HG03457 (cell line): ENCODE results near the gene ATP2B1.

Source experiments
- ATAC-seq: cut with Tn5 transposase; IDR thresholded peaks from one replicate; pipeline ENCODE4 v1.9.1; 2021; ENCODE audit warnings: moderate number of reproducible peaks; ENCODE audit not compliant: unreplicated experiment

Gene ATP2B1

GRCh38 chr12:89662623-89663022 lies 46.0 kb downstream of the ATP2B1 start:
- no peak for ATAC-seq

DNA sequence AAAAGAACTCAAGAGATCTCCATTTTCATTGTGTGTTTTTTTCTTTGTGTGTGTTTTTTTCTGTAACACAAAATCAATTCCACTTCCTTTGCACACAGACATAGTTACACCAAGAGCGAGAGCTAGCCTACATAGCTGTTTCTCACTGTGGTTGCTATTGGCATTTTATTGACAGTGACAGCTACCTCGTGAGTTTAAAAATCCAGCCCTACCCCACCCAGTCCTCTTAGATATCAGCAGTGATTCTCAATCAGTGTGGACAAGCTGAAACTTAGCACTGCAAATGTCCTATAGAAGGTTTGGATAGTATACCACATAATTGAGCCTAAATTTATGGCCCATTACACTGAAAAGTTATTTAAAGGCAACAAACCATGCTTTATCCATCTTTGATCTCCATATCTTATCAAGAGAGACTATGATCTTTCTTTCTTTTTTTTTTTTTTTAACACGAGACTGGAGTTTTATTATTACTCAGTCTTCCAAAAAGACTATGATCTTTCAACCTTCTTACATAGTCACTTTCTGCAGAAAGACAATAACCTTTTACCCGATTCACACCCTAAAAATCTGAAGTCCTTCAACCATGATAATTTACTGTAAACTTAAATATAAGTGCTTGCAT lies 46.8 kb downstream of the ATP2B1 start:
- ATAC-seq, result no peak

GRCh38 chr12:89657739-89658138 lies 50.9 kb downstream of the ATP2B1 start:
- no peak for ATAC-seq

DNA sequence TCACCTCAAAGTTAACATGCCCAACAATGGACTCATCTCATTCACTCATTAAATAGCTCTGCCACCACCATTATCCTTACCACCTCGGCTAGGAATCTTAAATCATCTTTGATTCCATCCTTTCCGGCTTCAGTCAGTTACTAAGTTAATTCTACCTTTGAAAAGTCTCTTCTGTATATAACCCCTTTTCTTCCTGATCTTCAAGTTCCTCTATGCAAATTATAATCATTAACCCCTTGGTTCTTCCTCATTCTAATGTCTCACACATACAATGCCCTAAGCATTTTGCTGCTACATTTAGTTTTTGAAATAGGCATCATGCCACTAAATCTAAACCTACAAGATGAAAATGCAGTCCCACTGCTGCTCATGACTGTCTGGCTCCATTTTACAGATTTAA lies 51.6 kb downstream of the ATP2B1 start:
- ATAC-seq, result no peak

- no peak for ATAC-seq
Observed at GRCh38 chr12:89655841-89656240, 52.8 kb downstream of the ATP2B1 start.

- no peak for ATAC-seq
Observed at GRCh38 chr12:89651192-89651591, 57.4 kb downstream of the ATP2B1 start.

GRCh38 chr12:89650239-89650638 lies 58.4 kb downstream of the ATP2B1 start:
- no peak for ATAC-seq

DNA sequence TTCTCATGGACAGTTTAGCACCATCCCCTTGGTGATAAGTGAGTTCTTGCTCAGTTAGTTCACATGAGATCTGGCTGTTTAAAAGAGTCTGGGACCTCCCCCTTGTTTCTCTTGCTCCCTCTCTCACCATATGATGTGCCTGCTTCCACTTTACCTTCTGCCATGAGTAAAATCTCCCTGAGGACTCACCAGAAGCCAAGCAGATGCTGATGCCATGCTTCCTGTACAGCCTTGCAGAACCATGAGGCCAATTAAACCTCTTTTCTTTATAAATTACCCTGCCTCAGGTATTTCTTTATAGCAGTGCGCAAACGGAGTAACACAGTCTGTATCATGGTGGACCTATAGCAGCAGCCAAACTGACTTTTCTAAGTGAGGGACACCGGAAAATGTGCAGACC lies 58.8 kb downstream of the ATP2B1 start:
- no peak for ATAC-seq

- no peak for ATAC-seq
Observed at GRCh38 chr12:89649139-89649538, 59.5 kb downstream of the ATP2B1 start.

DNA sequence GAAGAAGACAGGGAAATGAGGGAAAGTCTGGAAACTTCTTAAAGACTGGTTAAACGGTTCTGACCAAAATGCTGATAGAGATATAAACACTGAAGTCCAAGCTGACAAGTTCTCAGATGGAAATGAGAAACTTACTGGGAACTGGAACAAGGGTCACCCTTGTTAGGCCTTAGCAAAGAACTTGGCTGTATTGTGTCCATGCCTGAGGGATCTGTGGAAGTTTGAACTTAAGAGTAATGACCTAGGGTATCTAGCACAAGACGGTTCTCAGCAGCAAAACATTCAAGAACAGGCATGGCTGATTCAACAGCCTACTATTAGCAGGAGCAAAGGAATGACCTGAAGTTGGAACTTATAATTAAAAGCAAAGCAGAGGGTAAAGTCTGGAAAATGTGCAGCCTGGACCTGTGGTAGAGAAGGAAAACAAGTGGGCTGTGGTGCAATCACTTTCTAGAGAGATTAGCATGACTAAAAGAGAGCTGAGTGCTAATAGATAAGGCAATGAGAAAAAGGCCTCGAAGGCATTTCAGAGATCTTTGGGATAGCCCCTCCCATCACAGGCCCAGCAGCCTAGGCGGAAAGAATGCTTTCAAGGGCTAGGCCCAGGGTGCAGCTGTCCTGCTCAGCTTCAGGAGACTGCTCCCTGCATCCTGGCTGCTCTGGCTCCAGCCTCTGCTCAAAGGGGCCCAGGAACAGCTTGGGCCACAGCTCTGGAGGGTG lies 60.3 kb downstream of the ATP2B1 start:
- no peak for ATAC-seq

- no peak for ATAC-seq
Observed at GRCh38 chr12:89645434-89645833, 63.2 kb downstream of the ATP2B1 start.

- ATAC-seq, result no peak
Observed at GRCh38 chr12:89642959-89643358, 65.7 kb downstream of the ATP2B1 start.

DNA sequence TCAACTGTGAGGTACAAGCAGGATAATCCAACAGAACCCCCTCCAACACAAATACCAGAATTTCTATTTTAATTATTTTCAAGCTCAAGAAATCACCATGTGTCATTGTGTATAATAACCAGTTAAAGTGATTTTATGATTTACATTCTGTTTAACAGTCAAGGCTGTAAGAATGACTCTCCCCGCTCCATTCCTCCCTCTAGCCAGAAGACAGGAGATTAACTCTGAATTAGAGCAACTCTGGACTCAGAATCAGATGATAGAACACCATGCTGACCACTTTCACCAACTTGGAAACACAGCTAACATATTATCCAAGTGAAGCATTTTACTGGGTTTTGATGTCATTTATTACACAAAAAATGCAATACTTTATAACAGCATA lies 71.9 kb downstream of the ATP2B1 start:
- no peak for ATAC-seq

DNA sequence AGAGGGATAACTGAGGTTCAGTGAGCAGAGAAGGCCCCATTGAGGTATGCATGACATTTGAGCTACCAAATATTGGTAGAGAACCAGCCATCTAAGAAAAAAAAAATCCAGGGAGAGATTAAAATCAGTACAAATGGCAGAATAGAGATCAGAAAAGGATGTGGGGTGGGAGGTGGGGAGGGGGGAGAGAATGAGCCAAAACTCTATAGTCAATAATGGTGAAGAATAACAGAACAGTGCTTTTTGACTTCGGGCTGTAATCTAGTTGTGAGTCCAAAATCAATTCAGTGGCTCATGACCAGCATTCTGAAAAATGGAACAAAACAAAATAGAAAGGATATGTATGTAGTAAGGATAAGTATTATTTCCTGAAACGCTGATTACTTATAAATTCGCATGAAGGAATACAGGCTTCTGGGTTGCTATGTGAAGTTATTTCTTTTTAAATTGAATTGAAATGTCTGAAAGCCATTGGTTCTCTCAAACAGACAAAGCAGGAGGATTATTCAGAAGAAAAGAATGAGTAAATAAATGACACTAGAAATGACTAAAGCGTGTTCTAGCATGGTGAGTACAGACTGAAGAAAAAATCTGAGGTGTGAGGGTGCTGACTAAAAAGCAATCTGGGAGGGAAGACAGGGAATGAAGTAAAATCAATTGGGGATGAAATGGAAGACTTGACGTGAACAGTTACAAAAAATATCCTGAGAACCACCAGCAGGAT lies 72.4 kb downstream of the ATP2B1 start:
- ATAC-seq, result no peak

DNA sequence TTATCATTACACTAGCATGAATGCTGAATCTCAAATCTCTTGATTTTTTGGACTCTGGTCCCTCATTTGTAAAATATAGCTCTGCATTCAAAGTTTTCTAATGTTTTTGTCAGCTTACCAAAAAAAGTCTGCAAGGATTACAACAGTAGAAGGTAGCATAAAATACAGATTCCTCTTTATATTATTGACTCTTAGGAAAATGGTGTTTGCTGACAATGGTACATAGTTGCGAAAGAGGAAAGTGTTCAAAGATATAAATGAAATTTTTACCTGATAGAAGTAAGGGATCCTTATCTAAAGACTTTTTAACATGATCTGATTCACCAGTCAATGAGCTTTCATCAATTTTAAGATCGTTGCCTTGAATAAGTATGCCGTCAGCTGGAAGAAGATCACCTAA lies 74.1 kb downstream of the ATP2B1 start:
- no peak for ATAC-seq

- no peak for ATAC-seq
Observed at GRCh38 chr12:89632778-89633177, 75.9 kb downstream of the ATP2B1 start.

DNA sequence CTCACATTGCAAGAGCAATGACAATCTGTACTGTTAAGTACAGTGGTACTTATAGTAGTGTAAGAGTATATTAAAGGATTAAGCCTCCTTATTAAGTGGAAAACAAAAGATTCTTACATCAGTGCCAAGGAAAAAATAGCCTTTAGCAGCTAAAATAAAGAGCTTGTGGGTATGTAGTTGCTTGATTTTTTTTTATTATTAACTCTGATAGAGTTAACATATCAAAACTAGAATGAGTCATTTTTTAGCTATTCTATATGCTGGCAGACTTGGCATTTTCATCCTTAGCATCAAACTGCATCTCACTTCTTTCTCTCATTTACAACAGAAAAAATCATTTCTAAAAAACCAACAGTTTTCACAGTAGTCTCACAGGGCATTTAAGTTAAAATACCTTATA lies 86.5 kb downstream of the ATP2B1 start:
- ATAC-seq, result no peak

GRCh38 chr12:89621521-89621920 lies 87.1 kb downstream of the ATP2B1 start:
- ATAC-seq, result no peak

- no peak for ATAC-seq
Observed at GRCh38 chr12:89619764-89620163, 88.9 kb downstream of the ATP2B1 start.

DNA sequence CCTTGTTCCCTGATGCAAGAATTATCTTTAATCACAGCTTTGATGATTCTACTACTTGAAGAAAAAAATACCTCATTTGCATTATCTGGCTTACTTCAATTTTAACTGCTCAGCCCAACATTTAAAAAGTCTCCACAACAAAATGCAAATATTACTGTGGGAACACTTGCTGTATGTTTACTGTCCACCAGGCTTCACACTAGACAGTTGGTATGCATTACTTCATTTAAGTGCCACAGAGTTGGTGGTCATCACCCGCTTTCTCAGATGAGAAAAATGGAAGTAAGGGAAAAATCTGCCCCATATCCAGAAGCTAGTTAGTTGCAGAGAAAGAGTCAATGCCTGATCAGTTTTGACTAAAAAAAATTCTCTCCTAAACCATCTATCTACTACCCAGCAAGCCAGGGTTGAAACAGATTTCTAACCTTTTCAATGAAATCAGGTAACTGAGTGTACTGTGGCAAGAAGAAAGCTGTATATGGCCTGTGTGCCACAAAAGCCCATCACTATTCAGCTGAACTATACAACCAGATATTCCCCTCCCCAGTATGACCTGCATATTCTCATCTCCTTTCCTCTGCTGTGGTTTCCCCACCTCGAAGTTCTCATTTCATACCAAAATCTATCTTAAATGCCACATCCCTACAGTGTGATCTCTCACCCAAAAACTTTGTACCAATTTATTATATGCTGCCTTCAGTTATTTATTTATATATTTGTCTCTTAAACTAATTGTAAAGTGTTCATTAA lies 90.3 kb downstream of the ATP2B1 start:
- ATAC-seq, result no peak

DNA sequence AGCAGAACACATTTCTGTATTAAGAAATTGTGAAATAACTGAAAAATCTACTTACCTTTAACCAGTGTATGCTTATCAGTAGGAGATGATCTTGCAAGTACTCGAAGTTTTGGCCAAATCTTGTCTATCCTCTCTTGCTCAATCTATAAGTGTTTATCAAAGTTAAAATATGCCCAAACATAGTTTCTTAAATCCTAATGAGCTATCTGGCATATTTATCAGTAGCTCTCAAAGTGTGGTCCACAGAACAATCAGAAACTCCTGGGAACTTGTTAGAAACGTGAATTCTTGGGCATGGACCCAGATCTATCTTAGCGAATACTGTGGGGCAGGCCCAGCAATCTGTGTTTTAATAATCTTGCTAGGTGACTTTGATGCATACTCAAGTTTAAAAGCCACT lies 98.3 kb downstream of the ATP2B1 start:
- no peak for ATAC-seq

GRCh38 chr12:89603678-89604077 lies 105.0 kb downstream of the ATP2B1 start:
- ATAC-seq, result no peak
